Smooth muscle cell (in vitro differentiated cells): Measurements from ENCODE around the gene MADD. TPM values are rescaled to one million over a fixed set of nuclear protein-coding genes. Genes with fewer than 3 reads are reported as not detected.

ENCODE experiments used
- DNase-seq: peaks from one replicate; lab custom pipeline; 2025; ENCODE audit not compliant: unreplicated experiment; lab: John Stamatoyannopoulos, UW
- H2AFZ ChIP-seq: fragments of 200-600 bp; sonication (generic); 2 replicates; pipeline ENCODE4 v1.6.0; 2016; ENCODE audit warnings: antibody characterized with exemption, low read depth, mild to moderate bottlenecking
- H3F3A ChIP-seq: fragments of 200-600 bp; sonication (generic); 2 replicates; pipeline ENCODE4 v1.6.0; 2017; ENCODE audit warnings: antibody characterized with exemption, low read depth
- H3K27ac ChIP-seq: fragments of 200-600 bp; sonication (generic); 2 replicates; pipeline ENCODE4 v1.5.1; 2016; ENCODE audit warnings: low read depth, mild to moderate bottlenecking
- H3K27me3 ChIP-seq: fragments of 200-600 bp; sonication (generic); 2 replicates; pipeline ENCODE4 v1.6.1; 2016; ENCODE audit warnings: low read depth, mild to moderate bottlenecking
- H3K36me3 ChIP-seq: fragments of 200-600 bp; sonication (generic); 2 replicates; pipeline ENCODE4 v1.5.1; 2016; ENCODE audit warnings: low read depth
- H3K4me1 ChIP-seq: fragments of 200-600 bp; sonication (generic); 2 replicates; pipeline ENCODE4 v1.5.1; 2016; ENCODE audit warnings: low read depth
- H3K4me2 ChIP-seq: fragments of 200-600 bp; sonication (generic); 2 replicates; pipeline ENCODE4 v1.6.0; 2016; ENCODE audit warnings: mild to moderate bottlenecking
- H3K4me3 ChIP-seq: fragments of 200-600 bp; sonication (generic); 2 replicates; pipeline ENCODE4 v1.5.1; 2016; ENCODE audit warnings: mild to moderate bottlenecking
- H3K79me2 ChIP-seq: fragments of 200-600 bp; sonication (generic); 2 replicates; pipeline ENCODE4 v1.6.0; 2016; ENCODE audit warnings: low read depth, mild to moderate bottlenecking
- H3K9ac ChIP-seq: fragments of 200-600 bp; sonication (generic); 2 replicates; pipeline ENCODE4 v1.6.0; 2016; ENCODE audit warnings: low read depth
- H3K9me3 ChIP-seq: fragments of 200-600 bp; sonication (generic); replicated peaks from 2 replicates; pipeline ENCODE4 v1.5.1; 2016; ENCODE audit warnings: low read depth
- H4K20me1 ChIP-seq: fragments of 200-600 bp; sonication (generic); 2 replicates; pipeline ENCODE4 v1.6.0; 2016; ENCODE audit warnings: low read depth
- WGBS: methylation state at CpG from one replicate; pipeline ENCODE4 v1.1.7; 2016; ENCODE audit warnings: low lambda C conversion rate; 5-methylcytosine and 5-hydroxymethylcytosine counted together
- polyA plus RNA-seq: library from polyadenylated mRNA; unstranded; fragments of >200 nt; fragmentation: Nextera tagmentation; extraction: Ambion mirVana; gene quantifications from 2 replicates; pipeline ENCODE4 v1.2.1, GENCODE V29; 2016
- total RNA-seq: library from RNA; depleted of rRNA; stranded (reverse); fragments of >200 nt; gene quantifications from 2 replicates; pipeline ENCODE4 v1.2.3, GENCODE V29; 2014
- TF ChIP-seq, protein P1 (sequence below): fragments of 200-600 bp; sonication (generic); IDR thresholded peaks from 2 replicates; pipeline ENCODE4 v1.5.1; 2017; ENCODE audit warnings: borderline replicate concordance, mild to moderate bottlenecking, antibody characterized with exemption; ENCODE audit not compliant: insufficient read depth, poor library complexity, severe bottlenecking

Gene MADD
- total and polyA plus RNA-seq, 2 experiments from 2014 or later, result 13.1 to 24.2 TPM

DNA sequence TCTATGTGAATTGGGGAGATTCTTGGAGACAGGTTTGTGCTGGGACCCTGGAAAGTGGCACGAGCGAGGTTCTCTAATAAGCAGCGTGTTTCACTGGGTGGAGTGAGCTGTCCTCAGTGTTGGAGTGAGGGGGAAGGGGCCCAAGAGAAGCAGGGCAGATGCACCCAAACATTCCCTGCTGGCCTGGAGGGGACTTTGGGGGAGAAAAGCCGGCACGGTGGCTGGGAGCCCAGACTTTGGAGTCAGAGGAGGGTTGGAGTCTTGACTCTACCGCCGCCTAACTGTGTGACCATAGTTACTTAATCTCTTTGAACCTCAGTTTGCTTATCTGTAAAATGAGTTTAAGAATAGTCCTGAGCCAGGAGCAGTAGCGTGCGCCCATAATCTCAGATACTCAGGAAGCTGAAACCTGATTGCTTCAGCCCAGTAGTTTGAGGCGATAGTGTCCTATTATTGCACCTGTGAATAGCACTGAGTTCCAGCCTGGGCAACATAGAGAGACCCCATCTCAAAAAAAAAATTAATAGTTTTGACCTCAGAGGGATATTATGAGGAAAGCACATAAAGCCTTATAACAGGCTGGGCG is 11.5 kb upstream of the MADD start:
- Histone ChIP-seq H3F3A (peaks cover 14% of the 10 kb centered on the region), H3K27me3 (no peaks in the 10 kb centered on the region), H3K9me3 (no peaks in the 10 kb centered on the region), H3K79me2 (no peaks in the 10 kb centered on the region), H2AFZ (peak overlapping the region; percentile 87), H3K4me1 (peaks cover 20% of the 10 kb centered on the region), H3K36me3 (no peaks in the 10 kb centered on the region), H3K4me2 (peak overlapping the region; percentile 81), H3K9ac (no peak overlapping the region), H4K20me1 (no peaks in the 10 kb centered on the region), H3K27ac (peak overlapping the region; percentile 5), H3K4me3 (peak overlapping the region; percentile 39)
- TF ChIP-seq, protein P1, sequence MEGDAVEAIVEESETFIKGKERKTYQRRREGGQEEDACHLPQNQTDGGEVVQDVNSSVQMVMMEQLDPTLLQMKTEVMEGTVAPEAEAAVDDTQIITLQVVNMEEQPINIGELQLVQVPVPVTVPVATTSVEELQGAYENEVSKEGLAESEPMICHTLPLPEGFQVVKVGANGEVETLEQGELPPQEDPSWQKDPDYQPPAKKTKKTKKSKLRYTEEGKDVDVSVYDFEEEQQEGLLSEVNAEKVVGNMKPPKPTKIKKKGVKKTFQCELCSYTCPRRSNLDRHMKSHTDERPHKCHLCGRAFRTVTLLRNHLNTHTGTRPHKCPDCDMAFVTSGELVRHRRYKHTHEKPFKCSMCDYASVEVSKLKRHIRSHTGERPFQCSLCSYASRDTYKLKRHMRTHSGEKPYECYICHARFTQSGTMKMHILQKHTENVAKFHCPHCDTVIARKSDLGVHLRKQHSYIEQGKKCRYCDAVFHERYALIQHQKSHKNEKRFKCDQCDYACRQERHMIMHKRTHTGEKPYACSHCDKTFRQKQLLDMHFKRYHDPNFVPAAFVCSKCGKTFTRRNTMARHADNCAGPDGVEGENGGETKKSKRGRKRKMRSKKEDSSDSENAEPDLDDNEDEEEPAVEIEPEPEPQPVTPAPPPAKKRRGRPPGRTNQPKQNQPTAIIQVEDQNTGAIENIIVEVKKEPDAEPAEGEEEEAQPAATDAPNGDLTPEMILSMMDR, result no peak
- 81% methylated on average over 11 of the region's 11 CpGs for WGBS
- no peak for DNase-seq

DNA sequence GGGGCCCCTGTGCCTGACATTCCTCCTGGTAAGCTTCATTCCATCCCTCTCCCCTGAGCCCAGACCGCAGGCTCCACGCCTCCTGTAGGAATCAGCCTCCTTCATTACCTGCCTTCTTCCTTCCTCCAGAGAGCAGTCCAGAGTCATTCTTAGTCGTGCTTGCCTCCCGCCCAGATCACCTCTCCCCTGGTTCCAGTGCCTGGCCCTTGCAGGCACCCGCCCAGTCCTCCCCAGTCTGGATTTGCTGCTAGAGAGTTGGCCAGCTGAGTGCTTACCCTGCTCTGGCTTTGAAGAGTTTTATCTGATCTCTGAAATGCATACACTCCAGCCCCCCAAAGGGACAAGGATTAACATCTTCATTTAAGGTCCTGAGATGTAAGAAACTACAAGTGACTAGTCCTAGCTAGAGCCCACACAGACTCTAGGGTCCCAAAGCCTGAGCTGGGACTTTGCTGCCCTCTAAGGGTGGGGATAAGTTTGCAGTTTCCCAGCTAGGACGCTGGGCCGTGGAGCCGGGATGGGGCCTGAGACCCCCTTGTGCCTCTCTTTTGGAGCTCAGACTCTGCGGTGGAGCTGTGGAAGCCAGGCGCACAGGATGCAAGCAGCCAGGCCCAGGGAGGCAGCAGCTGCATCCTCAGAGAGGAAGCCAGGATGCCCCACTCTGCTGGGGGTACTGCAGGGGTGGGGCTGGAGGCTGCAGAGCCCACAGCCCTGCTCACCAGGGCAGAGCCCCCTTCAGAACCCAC is 10.5 kb upstream of the MADD start:
- Histone ChIP-seq H3K27ac (peak overlapping the region; percentile 42), H3K79me2 (no peaks in the 10 kb centered on the region), H2AFZ (no peak overlapping the region), H3K36me3 (no peaks in the 10 kb centered on the region), H3K4me2 (peak overlapping the region; percentile 81), H4K20me1 (no peaks in the 10 kb centered on the region), H3K4me1 (peaks cover 20% of the 10 kb centered on the region), H3K4me3 (no peak overlapping the region), H3F3A (peaks cover 18% of the 10 kb centered on the region), H3K9me3 (no peaks in the 10 kb centered on the region), H3K9ac (no peak overlapping the region), H3K27me3 (no peaks in the 10 kb centered on the region)
- DNase-seq, result no peak
- TF ChIP-seq, protein P1, result peak; percentile 48
- WGBS, result 44% methylated on average over 10 of the region's 10 CpGs

DNA sequence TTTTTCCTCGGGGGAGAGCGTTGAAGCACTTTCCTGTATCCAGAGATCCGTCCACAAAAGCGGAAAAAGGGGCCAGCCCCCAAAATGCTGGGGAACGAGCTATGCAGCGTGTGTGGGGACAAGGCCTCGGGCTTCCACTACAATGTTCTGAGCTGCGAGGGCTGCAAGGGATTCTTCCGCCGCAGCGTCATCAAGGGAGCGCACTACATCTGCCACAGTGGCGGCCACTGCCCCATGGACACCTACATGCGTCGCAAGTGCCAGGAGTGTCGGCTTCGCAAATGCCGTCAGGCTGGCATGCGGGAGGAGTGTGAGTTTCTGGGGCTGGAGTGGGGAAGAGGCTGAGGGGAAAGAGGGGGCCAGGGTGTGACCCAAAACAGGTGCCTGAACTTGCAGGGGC is 9.6 kb upstream of the MADD start:
- no peak for DNase-seq
- no peaks in the 10 kb centered on the region for H3K79me2 ChIP-seq
- TF ChIP-seq, protein P1, result no peak
- H3K9me3 ChIP-seq, result no peaks in the 10 kb centered on the region
- H4K20me1 ChIP-seq, result no peaks in the 10 kb centered on the region
- H3K4me2 ChIP-seq, result no peak overlapping the region
- 92% methylated on average over 19 of the region's 19 CpGs for WGBS
- H3K27ac ChIP-seq, result no peak overlapping the region
- H3K36me3 ChIP-seq, result no peaks in the 10 kb centered on the region
- no peaks in the 10 kb centered on the region for H3K27me3 ChIP-seq
- H3K4me3 ChIP-seq, result no peak overlapping the region
- no peak overlapping the region for H3K9ac ChIP-seq
- peaks cover 14% of the 10 kb centered on the region for H3F3A ChIP-seq
- H2AFZ ChIP-seq, result no peak overlapping the region
- peaks cover 17% of the 10 kb centered on the region for H3K4me1 ChIP-seq

DNA sequence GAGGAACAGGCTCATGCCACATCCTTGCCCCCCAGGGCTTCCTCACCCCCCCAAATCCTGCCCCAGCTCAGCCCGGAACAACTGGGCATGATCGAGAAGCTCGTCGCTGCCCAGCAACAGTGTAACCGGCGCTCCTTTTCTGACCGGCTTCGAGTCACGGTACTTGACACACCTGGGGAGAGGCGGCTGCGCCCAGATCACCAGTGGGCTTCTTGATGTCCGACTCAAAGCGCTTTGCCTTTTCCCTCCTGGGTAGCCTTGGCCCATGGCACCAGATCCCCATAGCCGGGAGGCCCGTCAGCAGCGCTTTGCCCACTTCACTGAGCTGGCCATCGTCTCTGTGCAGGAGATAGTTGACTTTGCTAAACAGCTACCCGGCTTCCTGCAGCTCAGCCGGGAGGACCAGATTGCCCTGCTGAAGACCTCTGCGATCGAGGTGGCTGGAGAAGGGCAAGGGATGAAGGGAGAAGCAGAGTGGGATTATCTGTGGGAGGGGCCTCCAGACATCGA is 8.6 kb upstream of the MADD start:
- Histone ChIP-seq H3K36me3 (no peaks in the 10 kb centered on the region), H3K4me3 (no peak overlapping the region), H2AFZ (no peak overlapping the region), H3K9me3 (no peaks in the 10 kb centered on the region), H3F3A (peaks cover 14% of the 10 kb centered on the region), H3K4me2 (no peak overlapping the region), H3K9ac (no peak overlapping the region), H3K79me2 (no peaks in the 10 kb centered on the region), H3K27me3 (no peaks in the 10 kb centered on the region), H4K20me1 (no peaks in the 10 kb centered on the region), H3K4me1 (peaks cover 17% of the 10 kb centered on the region), H3K27ac (no peak overlapping the region)
- TF ChIP-seq, protein P1, result no peak
- DNase-seq, result no peak
- 92% methylated on average over 22 of the region's 22 CpGs for WGBS
